Thyroid gland (tissue), 4 donors: ENCODE results near the gene PRRT4.

Source experiments
- POLR2A ChIP-seq, 2 donors: fragments of 450-650 bp; IDR thresholded peaks; one replicate each; pipeline ENCODE4 v1.6.1; 2017; ENCODE audit warnings: antibody characterized with exemption in 2 of 2, mild to moderate bottlenecking in 2 of 2, moderate library complexity in 1 of 2
- TF ChIP-seq, protein P1 (sequence below), 6 experiments: fragments of 200-600 bp in 3 of 6; fragments of 450-650 bp in 3 of 6; sonication (generic) in 3 of 6; IDR thresholded peaks; one replicate each; pipeline ENCODE4 v1.5.1; 2016 to 2019; ENCODE audit warnings: antibody characterized with exemption in 6 of 6, mild to moderate bottlenecking in 2 of 6, inconsistent platforms in 1 of 6, moderate library complexity in 1 of 6

DNA sequence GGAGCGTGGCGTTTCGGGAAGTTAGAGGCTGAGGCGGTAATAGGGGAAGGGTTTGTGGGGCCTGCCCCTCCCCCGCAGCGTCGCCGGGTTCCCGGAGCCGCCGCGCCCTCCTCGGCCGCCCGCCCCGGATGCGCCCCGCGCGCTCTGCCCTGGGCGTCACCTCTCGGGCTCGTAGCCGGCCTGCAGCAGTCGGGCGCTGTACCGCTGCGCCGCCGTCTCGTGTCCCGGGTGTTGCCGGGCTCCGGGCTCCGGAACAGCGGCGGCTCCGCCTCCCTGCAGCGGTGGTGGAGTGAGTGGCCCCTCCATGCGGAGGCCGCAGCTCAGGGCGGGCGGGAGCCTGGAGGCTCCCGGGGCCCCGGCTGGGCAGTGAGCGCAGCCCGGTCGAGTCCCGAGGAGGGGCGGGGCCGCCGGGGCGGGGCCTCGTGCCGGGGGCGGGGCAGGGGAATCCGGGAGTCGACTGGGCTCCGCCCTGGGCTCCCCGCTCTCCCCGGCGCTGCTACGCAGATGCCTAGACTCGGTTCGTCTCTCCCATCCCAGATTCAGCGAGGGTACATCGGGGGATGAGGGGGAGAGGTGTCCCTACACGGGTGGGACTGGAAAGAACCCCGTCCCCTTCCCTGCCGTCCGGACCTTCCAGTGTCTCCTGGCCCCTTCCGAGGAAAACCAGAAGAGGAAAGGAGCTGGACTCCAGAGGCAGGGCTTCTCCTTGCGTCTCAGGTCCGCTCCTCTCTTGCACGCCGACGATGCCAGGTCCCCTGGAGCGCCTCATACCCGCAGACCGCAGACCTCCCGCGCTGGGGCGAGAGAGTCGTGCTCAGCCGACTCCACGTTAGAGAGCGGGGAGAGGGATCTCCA lies 48.3 kb upstream of the PRRT4 start, which contains the start of gene IMPDH1:
- TF ChIP-seq, protein P1, sequence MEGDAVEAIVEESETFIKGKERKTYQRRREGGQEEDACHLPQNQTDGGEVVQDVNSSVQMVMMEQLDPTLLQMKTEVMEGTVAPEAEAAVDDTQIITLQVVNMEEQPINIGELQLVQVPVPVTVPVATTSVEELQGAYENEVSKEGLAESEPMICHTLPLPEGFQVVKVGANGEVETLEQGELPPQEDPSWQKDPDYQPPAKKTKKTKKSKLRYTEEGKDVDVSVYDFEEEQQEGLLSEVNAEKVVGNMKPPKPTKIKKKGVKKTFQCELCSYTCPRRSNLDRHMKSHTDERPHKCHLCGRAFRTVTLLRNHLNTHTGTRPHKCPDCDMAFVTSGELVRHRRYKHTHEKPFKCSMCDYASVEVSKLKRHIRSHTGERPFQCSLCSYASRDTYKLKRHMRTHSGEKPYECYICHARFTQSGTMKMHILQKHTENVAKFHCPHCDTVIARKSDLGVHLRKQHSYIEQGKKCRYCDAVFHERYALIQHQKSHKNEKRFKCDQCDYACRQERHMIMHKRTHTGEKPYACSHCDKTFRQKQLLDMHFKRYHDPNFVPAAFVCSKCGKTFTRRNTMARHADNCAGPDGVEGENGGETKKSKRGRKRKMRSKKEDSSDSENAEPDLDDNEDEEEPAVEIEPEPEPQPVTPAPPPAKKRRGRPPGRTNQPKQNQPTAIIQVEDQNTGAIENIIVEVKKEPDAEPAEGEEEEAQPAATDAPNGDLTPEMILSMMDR (IDR thresholded peaks at IDR 0.05) = no peak
- TF ChIP-seq POLR2A (IDR thresholded peaks at IDR 0.05) = peak in 1 of 2 donors; percentile 47
